UCSD-AML1 (cell line): ENCODE data around the gene FER1L5.

Source experiments
- DNase-seq: peaks from one replicate; lab custom pipeline; 2025; ENCODE audit not compliant: unreplicated experiment; lab: John Stamatoyannopoulos, UW

Gene FER1L5

DNA sequence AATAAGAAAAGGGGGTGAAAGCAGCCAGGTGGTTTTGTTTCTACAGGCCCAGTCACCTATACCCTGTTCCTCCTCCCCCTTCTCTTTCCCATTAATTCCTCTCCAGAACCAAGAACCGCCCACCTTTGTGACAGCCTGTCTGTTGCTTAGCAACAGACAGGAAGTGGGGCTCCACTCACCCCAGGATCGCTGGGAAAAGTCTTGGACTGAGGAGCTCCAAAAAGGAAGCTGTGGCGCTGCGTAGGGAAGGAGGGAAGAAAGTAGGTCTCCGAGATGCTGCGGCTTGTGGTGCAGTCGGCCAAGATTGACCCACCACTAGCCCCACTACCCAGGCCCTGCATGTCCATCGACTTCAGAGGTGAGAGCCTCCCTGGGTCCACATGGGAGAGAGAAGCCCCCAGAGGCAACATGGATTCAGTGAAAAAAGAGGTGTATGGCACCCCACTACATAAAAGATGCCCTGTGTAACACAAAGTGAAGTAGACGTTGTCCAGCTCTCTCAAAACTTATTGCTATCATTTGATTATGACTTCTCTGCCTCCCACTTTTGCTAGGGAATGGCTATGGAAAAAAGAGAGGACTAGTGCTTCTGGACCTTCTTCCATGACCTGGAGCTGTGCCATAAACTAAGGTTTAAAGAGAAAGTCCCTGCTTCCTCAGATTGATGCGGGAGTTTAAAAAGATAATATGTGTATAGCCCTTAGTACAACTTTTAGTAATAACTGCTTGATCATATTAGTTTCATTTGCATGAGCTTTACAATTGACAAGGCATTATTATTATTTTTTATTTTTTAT, at the start of gene FER1L5:
Gene FER1L5 (plus strand): TSS at position 201 of the 797 bp plus-strand sequence. CDS start 73 bp downstream, at position 274.
- no peak for DNase-seq

DNA sequence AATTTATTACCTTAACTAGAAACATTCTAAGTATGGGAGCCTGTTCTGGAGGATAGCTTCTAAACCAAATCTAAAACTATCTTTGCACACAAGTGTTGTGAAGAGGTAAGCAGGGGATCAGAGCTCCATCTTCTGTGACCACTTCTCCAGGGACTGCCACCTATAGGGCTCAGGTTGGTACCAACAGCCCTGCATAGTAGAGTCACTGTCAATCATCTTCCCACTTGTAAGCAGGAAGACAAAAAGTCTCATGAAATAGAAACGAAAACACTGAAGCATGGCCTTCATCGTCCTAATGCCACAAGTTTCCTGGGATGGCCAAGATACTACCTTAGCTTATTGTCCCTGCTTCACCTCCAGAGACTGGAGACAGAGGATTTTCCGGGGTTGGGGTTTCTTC, 48.3 kb upstream of the FER1L5 start:
- DNase-seq = no peak

GRCh38 chr2:96594691-96595152, 47.8 kb upstream of the FER1L5 start:
- DNase-seq = no peak

GRCh38 chr2:96596596-96596995, 46.0 kb upstream of the FER1L5 start:
- no peak for DNase-seq

DNA sequence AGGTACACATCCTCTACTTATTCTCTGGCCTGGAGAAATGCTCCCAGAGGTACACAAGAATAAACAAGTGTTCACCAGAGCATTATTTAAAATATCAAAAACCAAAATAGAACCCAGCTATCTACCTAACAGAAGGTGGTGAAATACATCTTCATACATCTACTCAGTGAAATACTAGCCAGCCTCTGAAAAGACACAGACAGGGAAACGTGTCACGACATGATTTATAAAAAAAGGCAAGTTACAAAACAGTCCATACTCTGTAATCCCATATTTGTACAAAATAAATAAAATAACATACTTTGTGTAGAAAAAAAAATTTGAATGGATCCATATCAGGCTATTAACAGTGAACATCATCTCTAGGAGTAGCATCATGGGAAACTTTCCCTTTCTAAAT, 42.6 kb upstream of the FER1L5 start:
- no peak for DNase-seq

GRCh38 chr2:96601382-96602292, 40.9 kb upstream of the FER1L5 start:
- DNase-seq = no peak

DNA sequence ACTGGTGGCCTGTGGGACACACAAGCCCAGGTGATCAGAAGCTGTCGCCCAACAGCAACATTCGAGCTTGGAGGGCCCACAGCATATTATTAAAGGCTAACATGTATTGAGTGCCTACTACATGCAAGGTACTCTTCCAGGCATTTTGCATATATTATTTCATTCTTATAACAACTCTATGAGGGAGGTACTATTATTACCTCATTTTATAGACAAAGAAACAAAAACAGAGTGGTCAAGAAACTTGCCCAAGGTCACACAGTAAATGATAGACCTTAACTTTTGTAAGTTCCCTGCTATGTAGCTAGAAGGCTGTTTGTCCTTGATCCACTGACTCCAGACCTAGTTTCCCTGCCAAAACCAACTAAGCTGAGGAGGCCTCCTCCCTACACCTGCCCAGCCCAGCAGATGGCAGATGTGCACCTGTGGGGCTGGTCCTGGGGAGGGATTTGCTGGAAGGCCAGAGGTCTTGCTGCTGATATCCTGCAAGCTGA, 40.2 kb upstream of the FER1L5 start:
- DNase-seq = no peak

DNA sequence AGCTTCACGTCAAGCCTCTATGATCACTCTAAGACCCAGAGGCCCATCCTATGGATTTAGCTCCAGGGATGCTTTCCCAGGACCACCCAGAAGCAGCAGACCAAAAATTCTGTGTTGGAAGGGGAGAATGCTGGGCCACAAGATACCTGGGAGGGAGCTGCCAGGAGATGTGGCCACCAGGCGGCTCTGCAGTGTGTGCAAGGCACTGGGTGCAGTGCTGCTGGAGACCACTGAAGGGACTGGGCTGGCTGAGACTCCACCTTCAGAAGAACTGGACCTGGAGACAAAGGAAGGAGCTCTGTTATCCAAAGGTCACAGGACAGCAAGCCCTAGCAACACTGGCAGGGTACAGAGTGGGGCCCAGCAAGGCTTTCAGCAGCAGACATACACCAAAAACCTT, 38.5 kb upstream of the FER1L5 start:
- no peak for DNase-seq

DNA sequence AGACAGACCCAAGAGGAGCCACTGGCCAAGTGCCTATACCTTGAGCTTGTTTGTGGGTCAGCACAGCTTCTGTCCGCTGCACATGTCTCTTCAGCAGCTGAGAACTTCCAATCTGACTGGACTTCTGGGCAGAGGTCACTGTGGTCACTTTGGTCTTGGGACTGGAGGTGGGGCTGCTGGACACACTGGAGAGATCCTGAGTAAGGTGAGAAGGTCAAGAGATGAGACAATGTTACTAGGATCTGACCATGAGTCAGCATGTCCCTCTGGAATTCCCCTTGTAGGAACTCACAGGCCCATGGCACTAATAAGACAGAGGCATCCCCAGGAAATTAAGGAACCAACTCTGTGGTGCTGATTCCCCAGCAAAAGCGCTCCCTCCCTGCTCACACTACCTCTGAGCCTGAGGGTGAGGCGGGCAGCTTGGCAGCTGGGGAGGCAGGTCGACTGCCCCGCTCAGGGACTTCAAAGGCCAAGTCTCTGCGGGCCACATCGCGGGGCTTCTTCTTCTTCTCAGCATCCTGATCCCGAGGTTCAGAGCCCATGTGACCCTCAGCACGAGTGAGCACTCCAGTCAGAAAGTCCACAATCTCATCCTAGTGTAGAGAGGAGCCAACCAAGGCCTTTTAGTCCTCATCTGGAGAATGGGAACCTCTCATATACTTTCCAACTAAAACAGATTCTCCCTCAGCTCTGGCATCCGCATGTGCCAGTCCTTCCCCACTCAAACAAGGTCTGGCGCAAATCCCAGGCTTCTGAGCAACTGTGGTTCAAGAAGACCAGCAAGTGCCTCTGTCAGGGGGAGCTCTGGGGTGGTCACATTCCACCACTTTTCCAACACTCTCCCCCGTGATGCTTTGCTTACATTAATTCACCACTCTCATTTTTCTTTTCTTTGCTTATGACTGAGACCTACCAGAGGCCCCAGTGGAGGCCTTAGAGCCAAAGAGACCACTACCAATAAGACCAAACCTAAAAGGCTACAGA, 33.8 kb upstream of the FER1L5 start:
- no peak for DNase-seq

- no peak for DNase-seq
Observed at GRCh38 chr2:96616128-96616527, 26.4 kb upstream of the FER1L5 start.

- no peak for DNase-seq
Observed at GRCh38 chr2:96616535-96616934, 26.0 kb upstream of the FER1L5 start.

DNA sequence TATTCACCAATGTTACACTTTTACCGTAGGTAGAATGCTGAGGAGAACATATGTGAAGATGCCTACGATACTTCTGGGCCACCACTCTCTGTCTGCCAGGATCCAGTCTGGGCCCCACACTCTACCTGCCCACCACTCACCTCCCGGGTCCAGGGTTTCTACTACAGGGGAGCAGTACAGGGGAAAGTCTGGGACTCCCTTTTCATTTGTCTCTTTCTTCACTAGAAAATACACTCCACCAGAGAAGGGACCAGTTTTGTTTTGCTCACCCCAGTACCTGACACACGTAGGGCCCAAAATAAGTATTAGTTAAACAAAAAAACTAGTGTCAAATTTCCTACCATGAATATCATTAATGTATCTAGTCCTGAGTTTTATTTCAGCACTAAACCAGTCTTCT, 25.6 kb upstream of the FER1L5 start:
- no peak for DNase-seq

DNA sequence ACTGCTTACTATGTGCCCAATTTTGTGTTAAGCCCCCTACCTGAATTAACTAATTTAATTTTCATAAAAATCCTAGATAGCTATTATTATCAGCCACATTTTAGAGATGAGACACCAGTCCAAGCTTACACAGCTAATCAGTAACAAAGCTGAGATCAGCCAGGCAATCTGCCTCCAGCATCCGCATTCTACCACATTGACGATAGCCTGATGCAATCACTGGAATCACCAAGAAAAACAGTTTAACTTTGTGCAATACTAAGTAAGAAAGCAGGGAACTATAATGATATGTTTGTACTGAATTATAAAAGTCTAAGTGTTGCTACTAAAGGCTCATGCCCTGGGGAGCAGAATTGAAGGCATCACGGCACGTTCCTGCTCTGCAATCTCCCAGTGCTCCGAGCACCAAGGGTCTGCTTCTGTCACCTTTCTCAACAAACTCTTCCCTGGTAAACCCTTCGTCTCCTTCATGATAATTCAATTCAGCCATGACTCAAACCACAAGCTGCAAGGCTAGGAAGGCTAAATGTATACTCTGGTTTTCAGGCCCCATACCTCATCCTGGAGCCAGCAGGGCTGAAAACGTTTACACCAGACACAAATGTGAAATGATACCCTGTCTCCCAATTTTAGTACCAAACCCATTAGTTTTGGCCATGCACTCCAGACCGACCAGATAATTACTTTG, 23.8 kb upstream of the FER1L5 start:
- no peak for DNase-seq

DNA sequence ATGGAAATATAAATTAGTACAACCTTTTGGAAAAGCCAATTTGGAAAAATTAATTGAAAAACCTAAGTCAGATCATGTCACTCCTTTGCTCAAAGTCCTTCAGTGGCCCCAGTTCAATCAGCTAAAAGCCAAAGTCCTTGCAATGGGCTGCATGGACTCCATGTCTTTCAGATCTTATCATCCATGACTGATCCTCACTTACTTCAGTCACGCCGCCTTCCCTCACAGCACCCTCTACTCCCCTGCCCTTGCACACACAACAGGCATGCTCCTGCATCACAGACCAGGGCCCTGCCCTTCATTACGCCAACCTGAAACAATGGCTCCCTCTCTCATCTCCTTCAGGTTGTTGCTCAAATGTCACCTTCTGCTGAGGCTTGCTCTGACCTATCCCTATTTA, 20.0 kb upstream of the FER1L5 start:
- no peak for DNase-seq

DNA sequence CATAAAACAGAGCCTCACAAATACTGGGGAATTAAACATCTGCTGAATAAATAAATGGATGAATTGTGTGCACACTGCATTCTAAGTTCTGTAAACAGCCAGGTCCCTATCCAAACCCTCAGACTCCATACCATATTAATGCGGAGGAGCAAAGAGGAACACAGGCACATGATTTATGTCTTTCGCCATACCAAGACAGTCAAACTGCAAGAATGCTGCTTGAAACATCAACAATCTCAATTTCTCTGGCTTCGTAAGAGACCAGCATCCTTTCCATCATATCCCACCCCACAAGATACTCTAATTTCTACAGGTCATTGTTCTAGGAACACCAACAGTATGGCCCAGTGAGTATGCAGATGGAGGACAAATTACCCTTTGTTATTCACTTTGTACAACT, 19.4 kb upstream of the FER1L5 start:
- DNase-seq = no peak

DNA sequence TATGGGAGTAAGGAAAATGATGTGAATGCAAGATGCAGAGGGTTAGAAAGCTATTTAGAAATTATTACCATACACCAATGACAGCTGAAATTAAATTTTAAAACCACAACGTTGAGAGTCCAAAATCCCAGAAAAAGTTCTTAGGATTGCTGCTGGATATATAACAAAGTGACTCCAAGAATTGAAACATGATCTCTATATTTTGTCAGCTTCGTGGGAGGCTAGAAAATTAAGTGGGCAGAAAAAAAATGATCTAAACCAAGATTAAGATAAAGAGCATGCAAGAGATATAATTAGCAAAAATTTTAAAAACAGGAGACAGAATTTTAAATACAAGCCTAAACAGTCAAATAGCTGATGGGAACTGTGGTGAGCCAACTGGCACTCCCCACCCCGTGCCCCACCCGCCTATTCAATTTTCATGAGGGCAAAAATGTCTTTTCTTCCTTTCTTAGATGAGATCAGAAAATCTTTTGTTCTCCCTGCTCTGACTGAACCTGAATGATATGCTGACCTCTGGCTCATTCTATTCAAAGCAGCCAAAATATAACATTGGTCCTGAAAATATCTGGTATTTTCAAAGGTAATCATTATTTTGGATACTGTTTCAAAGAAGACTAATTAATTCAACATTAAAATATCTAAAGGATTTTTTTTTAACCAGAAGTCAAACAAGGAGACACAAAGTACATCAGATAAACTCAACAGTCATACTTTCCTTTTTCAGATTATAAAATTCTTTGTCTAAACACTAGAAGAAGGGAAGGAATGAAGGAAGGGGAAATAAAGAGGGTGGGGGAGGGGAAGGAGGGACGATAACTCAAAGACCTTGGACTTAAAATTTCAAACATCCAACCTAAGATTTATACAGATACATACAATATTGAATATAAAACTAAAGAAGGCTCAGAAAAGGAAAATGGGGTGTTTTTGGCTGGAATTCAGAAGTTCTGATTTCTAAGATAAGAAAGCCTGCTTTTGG, 16.7 kb upstream of the FER1L5 start:
- no peak for DNase-seq

GRCh38 chr2:96626553-96626942, 16.0 kb upstream of the FER1L5 start:
- DNase-seq = no peak

- no peak for DNase-seq
Observed at GRCh38 chr2:96631804-96632435, 10.6 kb upstream of the FER1L5 start.
